Natural killer cell treated with Interleukin-12 subunit alpha and Interleukin-12 subunit beta and Interleukin-15 and Interleukin-18, amount 100 ng/mL, for 72 hours (primary cell): ENCODE measurements around the gene PLXDC1. TPM values are rescaled to one million over a fixed set of nuclear protein-coding genes. Genes with fewer than 3 reads are reported as not detected.
A peak's percentile ranks its signal among the peaks of the same experiment; 100 is the strongest.

Experiments used
- ATAC-seq, 2 donors: fragments of 150-1000 bp; cut with Tn5 transposase in 1 of 2; sonication (Bioruptor Pico), chemical (Tn5 transposase) in 1 of 2; 2 replicates each; pipeline ENCODE4 v1.10.0; 2021
- DNase-seq: peaks from one replicate; pipeline ENCODE4 v3.0.0; 2022; ENCODE audit warnings: low spot score
- H3K27ac Mint-ChIP-seq, 2 donors: 1 replicate in 1 of 2; 2 replicates in 1 of 2; pipeline ENCODE4 v1.8.0; 2022; ENCODE audit warnings: mixed read lengths in 2 of 2, mild to moderate bottlenecking in 1 of 2, moderate library complexity in 1 of 2
- H3K27me3 Mint-ChIP-seq, 2 donors: 1 replicate in 1 of 2; 2 replicates in 1 of 2; pipeline ENCODE4 v1.8.0; 2022; ENCODE audit warnings: mixed read lengths in 2 of 2
- H3K36me3 Mint-ChIP-seq: one replicate; pipeline ENCODE4 v1.8.0; 2022; ENCODE audit warnings: mixed read lengths
- H3K4me1 Mint-ChIP-seq, 2 donors: 1 replicate in 1 of 2; 2 replicates in 1 of 2; pipeline ENCODE4 v1.8.0; 2022; ENCODE audit warnings: low read depth in 2 of 2, mixed read lengths in 2 of 2, mild to moderate bottlenecking in 1 of 2
- H3K4me3 Mint-ChIP-seq: one replicate; pipeline ENCODE4 v1.8.0; 2022; ENCODE audit warnings: mixed read lengths
- H3K9me3 Mint-ChIP-seq: 2 replicates; pipeline ENCODE4 v1.8.0; 2022; ENCODE audit warnings: mixed read lengths
- total RNA-seq, 2 donors: library from RNA; stranded (reverse); gene quantifications; one replicate each; pipeline ENCODE4 v1.2.3, GENCODE V29; 2022

The PLXDC1 gene
- total RNA-seq, 2 donors from 2014 or later: 0.43 TPM; not detected in 1

DNA sequence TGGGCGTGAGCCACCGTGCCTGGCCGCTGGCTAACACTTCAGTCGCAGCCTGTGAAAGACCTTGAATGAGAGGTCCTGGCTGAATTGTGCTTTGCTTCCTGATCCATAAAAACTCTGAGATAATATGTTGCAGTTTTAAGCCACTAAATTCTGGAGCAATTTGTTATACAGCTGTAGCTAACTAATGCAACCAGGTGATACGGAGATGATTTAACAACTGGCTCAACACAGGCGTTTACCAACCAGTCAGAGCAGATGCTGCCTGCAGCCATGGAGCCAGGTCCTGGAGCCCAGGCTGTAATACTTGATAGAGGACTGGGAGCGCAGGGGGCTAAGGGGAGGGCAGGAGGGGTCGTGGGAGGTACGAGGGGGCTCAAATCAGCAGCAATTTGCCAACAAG, 50.9 kb downstream of the PLXDC1 start:
- Mint-ChIP-seq H3K27ac (no peak overlapping the region), H3K36me3 (no peaks in the 10 kb centered on the region), H3K4me3 (no peak overlapping the region), H3K27me3 (no peaks in the 10 kb centered on the region), H3K4me1 (peaks cover 45 to 53% of the 10 kb centered on the region in 2 donors), H3K9me3 (no peaks in the 10 kb centered on the region)
- no peak for DNase-seq
- no peak for ATAC-seq

DNA sequence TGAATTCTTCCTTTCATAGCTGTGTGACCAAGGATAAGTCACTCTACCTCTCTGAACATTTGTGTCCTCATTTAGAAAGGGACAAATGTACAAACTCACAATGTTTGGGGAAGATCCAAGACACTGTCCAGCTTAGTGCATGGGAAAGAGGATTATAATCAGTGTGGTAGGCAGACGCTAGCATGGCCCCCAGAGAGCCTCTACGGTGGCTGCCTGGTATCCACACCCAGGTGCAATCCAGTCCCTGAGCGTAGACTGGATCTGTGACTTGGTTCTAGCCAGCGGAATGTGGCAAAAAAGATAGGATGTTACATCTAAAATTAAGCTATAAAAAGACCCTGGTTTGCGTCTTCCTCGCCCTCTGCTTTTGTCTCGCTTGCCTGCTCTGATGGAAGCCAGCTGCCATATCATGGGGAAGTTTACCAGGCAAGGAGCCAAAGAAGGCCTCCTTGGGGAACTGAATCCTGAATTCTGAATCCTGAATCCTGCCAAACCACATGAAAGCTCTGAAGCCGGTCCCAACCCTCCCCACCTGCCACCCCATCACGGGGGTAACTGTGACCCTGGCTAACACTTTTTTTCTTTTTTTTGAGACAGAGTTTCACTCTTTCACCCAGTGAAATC, 51.7 kb downstream of the PLXDC1 start:
- Mint-ChIP-seq H3K27ac (no peak overlapping the region), H3K4me3 (no peak overlapping the region), H3K27me3 (no peaks in the 10 kb centered on the region), H3K9me3 (no peaks in the 10 kb centered on the region), H3K36me3 (no peaks in the 10 kb centered on the region), H3K4me1 (peaks cover 53 to 58% of the 10 kb centered on the region in 2 donors)
- DNase-seq (no peak), ATAC-seq (no peak)

DNA sequence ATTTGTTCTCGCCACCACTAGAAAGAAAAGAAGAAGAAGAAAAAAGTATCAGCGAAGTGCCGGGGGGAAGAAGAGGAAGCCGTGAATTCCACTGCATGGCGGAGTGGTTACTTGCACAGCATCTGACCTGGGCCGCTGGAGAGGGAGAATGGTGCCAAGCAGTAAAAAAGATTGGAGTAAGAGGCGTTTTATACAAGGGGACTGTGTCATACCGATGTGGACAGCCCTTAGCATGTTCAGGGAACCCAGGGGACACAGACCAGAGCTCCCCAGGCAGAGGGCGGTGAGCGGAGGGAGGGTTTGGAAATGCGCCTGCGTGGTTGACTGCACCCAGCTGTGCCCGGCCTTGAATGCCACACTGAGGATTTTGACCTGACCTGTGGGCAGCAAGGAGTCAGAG, 52.8 kb downstream of the PLXDC1 start:
- Mint-ChIP-seq H3K36me3 (no peaks in the 10 kb centered on the region), H3K9me3 (no peaks in the 10 kb centered on the region), H3K27me3 (no peaks in the 10 kb centered on the region), H3K4me3 (no peak overlapping the region), H3K4me1 (peaks cover 65 to 70% of the 10 kb centered on the region in 2 donors), H3K27ac (no peak overlapping the region)
- no peak for ATAC-seq
- no peak for DNase-seq

DNA sequence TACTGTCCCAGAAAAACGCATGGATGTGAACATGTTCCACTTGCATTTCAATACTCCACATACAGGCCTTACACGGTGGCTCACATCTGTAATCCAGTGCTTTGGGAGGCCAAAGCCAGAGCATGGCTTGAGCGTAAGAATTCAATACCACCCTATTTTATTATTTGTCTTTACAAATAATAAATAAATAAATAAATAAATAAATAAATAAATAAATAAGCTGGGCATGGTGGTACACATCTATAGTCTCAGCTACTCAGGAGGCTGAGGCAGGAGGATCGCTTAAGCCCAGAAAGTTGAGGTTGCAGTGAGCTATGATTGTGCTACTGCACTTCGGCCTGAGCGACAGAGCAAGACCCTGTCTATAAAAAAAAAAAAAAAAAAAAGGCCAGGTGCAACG, 53.9 kb downstream of the PLXDC1 start:
- H3K9me3 Mint-ChIP-seq: no peaks in the 10 kb centered on the region
- DNase-seq (no peak), ATAC-seq (no peak)
- no peaks in the 10 kb centered on the region for H3K36me3 Mint-ChIP-seq
- H3K27me3 Mint-ChIP-seq: no peaks in the 10 kb centered on the region
- peak overlapping the region; percentile 71 to 72 for H3K27ac Mint-ChIP-seq
- no peak overlapping the region for H3K4me3 Mint-ChIP-seq
- peaks cover 72 to 76% of the 10 kb centered on the region in 2 donors for H3K4me1 Mint-ChIP-seq

DNA sequence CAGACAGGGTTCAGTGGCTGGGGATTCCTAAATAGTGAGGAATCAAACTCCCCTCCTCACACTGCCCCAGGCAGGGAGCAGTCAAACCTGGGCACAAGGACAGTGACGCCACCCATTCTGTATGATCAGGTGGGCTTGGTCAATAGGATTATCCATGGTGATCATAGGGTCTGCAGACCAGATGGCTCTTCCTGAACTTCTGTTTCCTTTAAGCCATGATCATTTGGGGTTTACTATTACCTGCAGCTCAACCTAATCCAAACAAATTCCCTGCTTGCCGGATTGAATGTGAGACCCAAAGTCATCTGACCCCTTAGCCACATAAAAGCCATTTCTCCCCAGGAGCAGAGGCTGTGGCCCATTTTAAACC, 54.3 kb downstream of the PLXDC1 start:
- peak overlapping the region; percentile 71 to 72 for H3K27ac Mint-ChIP-seq
- DNase-seq: no peak
- H3K9me3 Mint-ChIP-seq: no peaks in the 10 kb centered on the region
- no peak for ATAC-seq
- H3K4me3 Mint-ChIP-seq: peak overlapping the region; percentile 82
- H3K4me1 Mint-ChIP-seq: peaks cover 73 to 77% of the 10 kb centered on the region in 2 donors
- H3K36me3 Mint-ChIP-seq: no peaks in the 10 kb centered on the region
- no peaks in the 10 kb centered on the region for H3K27me3 Mint-ChIP-seq

DNA sequence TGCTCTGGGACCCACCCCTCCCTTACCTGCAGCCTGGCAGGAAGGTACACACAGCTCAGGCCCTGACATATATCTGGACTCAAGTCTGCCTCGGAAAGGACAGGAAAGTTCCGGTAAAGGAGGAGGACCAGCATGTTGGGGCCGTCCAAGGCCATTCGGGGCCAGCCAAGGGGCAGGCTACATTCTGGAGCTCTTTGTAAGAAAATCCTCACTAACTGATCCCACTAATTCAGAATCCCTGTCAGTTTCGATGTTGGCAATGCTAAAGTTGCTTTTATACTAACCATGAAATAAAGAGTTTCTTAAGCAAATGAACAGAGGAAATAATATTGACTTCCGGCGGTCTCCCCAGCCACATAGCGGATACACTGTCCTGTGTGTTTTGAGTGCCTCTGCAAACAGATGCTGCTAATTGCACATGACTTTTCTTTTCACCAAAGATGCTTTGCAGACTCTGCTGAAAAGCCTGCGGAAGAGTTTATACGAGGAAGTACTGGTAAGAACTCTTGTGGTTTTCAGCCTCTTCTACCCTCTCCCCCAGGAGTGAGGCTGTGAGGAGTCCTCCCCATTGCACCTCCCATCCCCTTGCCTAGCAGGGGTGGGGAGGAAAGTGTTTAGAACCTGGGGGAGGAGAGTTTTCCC, 54.8 kb downstream of the PLXDC1 start:
- H3K36me3 Mint-ChIP-seq: no peaks in the 10 kb centered on the region
- peak overlapping the region; percentile 82 for H3K4me3 Mint-ChIP-seq
- ATAC-seq (peak; percentile 57 to 62), DNase-seq (no peak)
- peak overlapping the region; percentile 71 to 72 for H3K27ac Mint-ChIP-seq
- no peaks in the 10 kb centered on the region for H3K27me3 Mint-ChIP-seq
- peaks cover 69 to 74% of the 10 kb centered on the region in 2 donors for H3K4me1 Mint-ChIP-seq
- H3K9me3 Mint-ChIP-seq: no peaks in the 10 kb centered on the region

DNA sequence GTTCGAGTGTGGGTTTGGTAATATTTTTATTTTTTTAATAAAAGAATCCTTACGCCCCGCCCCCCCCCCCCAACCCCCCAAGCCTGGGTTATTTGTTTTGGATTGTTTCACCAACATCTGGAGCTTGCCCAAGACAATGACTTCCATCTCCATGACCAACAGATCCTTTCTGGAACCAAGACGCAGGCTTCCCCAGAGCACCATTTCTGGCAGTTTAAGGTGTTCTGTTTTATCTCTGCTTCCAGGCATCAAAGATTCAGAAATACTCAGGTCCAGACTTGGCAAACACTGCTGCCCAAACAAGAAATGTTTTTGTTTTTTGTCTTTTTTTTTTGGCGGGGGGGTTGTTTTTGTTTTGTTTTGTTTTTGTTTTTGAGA, 56.1 kb downstream of the PLXDC1 start:
- Mint-ChIP-seq H3K4me3 (peak overlapping the region; percentile 82), H3K27ac (peak overlapping the region; percentile 71 to 72), H3K27me3 (no peaks in the 10 kb centered on the region), H3K36me3 (no peaks in the 10 kb centered on the region), H3K4me1 (peaks cover 70 to 71% of the 10 kb centered on the region in 2 donors), H3K9me3 (no peaks in the 10 kb centered on the region)
- no peak for DNase-seq
- no peak for ATAC-seq

DNA sequence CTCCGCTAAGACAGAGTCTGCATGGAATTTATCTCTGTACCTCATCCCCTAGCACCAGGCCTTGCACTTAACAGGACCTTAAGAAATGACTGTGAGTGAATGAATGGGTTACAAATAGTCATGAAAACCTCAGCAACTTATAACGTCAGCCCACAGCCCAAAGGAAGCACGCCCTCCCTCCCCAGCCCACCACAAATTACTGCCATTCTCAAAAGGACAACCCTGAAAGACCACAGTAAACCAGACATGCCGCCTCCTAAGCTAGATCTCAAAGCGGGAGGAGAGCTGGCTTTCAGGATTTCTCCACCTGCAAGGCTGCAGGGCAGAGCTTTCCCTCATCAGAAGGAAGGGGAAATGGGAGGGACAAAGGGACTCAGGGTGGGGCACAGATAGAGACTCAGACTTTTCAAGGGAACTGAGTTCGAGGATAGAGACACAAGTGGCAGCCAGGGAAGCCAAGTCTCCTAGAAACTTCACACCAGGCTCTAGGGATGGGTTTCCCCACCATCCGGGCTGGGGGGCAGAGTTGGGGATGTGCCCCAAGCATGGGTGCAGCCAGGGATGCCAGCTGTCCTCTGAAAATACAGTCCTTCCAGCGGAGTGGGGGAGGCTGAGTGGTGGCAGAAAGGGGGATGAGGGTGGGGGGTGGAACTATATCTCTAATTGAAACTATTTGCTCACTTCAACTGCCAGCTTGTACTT, 56.7 kb downstream of the PLXDC1 start:
- ATAC-seq (peak; percentile 64 to 74), DNase-seq (no peak)
- H3K4me1 Mint-ChIP-seq: peaks cover 65 to 68% of the 10 kb centered on the region in 2 donors
- no peaks in the 10 kb centered on the region for H3K27me3 Mint-ChIP-seq
- peak overlapping the region; percentile 65 for H3K4me3 Mint-ChIP-seq
- H3K27ac Mint-ChIP-seq: peak overlapping the region; percentile 71 to 72
- no peaks in the 10 kb centered on the region for H3K36me3 Mint-ChIP-seq
- no peaks in the 10 kb centered on the region for H3K9me3 Mint-ChIP-seq

DNA sequence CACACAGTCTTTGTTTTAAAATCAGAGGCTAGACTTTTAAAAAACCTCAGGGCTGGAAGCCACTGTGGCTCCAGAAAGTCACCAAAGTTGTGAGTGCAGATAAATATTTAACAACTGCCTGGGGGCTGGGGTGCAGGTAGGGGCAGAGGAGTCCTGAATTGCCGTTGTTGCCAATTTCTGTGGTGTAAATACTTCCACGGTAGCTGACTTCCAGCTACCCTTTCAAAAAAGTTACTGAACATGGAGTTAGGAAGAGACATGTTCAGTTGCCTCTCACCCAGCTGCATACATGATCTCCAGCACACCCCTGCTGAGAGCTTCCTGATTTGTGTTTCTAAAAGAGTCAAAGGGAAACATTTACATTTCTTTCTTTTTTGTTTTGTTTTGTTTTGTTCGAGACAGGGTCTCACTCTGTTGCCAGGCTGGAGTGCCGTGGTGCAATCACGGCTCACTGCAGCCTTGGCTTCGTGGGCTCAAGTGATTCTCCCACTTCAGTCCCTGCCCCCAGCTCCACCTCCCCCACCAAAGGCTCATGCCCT, 58.7 kb downstream of the PLXDC1 start:
- H3K27ac Mint-ChIP-seq: peak overlapping the region; percentile 68 to 74
- H3K4me1 Mint-ChIP-seq: peaks cover 53 to 60% of the 10 kb centered on the region in 2 donors
- no peak for DNase-seq
- H3K27me3 Mint-ChIP-seq: no peaks in the 10 kb centered on the region
- peak overlapping the region; percentile 78 for H3K4me3 Mint-ChIP-seq
- no peaks in the 10 kb centered on the region for H3K9me3 Mint-ChIP-seq
- ATAC-seq: no peak
- no peaks in the 10 kb centered on the region for H3K36me3 Mint-ChIP-seq

DNA sequence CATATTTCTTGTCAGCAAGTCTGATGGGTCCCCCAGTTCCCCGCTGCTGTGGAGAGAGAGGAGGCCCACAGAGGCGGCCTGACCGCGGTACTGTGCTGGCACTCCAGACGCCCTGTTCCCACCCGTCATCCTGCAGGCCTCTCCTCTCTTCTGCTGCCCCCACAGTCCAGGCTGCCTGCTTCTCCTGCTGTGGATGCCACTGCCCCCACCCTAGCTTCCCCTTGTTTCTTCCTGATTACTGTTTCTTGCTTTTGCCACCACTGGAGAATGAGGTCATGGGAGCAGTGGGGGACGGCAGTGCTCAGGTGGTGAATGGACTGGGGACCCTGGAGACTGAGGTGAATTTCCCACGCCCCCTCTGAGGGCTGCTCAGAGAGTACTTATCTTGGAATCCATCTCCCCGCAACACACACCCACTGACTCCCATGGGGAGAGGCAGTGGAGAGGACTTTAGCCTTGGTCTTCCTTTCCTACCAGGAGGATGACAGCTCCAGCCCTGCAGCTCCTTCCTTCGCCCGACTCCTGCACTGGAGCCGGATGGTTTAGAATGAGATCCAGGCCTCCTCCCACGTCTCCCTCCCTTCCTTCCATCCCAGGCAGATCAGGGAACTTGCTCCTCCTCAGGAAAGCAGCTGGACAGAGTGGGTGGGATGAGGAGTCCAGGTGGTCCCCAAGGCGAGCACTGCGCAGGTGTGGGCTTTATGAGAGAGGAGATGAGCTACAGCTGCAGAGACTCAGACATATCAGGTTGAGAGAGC, 60.4 kb downstream of the PLXDC1 start:
- no peak for DNase-seq
- H3K36me3 Mint-ChIP-seq: no peaks in the 10 kb centered on the region
- H3K9me3 Mint-ChIP-seq: no peaks in the 10 kb centered on the region
- H3K4me1 Mint-ChIP-seq: peaks cover 41 to 47% of the 10 kb centered on the region in 2 donors
- H3K27ac Mint-ChIP-seq: no peak overlapping the region
- peak overlapping the region; percentile 5 for H3K4me3 Mint-ChIP-seq
- H3K27me3 Mint-ChIP-seq: no peaks in the 10 kb centered on the region
- no peak for ATAC-seq

DNA sequence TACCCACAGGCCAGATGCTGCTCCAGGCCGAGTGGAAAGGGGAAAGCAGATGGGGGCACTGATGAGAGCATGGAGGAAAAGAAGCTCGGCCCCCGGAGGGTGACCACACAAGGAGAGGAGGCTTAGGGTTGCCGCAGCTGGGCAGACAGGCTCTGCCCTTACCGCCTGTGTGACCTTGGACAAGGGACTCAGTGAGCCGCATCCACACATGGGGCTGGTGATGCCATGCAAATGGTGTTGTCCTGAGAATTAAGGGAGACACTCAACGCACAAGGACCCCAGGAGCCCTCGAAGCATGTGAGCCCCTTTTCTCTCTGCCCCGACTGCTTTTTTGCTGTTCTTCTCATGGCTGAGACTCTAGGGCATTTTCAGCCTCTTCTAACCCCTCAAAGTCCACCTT, 61.0 kb downstream of the PLXDC1 start:
- ATAC-seq: no peak
- no peaks in the 10 kb centered on the region for H3K27me3 Mint-ChIP-seq
- no peaks in the 10 kb centered on the region for H3K9me3 Mint-ChIP-seq
- DNase-seq: no peak
- peaks cover 36 to 40% of the 10 kb centered on the region in 2 donors for H3K4me1 Mint-ChIP-seq
- H3K4me3 Mint-ChIP-seq: no peak overlapping the region
- H3K36me3 Mint-ChIP-seq: no peaks in the 10 kb centered on the region
- no peak overlapping the region for H3K27ac Mint-ChIP-seq

DNA sequence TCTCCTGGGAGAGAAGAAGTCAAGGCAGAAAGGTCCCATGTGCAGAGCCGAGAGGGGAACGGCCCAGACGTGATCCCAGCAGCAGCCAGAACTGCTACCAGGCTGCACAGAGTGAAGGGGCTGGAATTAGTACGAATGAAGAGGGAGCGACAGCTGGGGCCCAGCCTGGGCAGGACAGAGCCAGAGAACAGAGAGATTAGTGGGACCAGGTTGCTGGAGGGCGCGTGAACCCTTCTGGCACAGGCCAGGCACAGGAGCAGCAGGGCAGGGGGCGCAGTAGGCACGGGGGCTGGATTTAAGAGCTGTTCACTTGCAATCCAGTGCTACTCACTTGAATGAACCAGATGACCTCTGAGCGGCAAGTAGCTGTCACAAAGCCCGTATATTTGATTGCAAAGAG, 66.9 kb downstream of the PLXDC1 start:
- H3K27ac Mint-ChIP-seq: peak overlapping the region in 1 of 2 donors; percentile 71

DNA sequence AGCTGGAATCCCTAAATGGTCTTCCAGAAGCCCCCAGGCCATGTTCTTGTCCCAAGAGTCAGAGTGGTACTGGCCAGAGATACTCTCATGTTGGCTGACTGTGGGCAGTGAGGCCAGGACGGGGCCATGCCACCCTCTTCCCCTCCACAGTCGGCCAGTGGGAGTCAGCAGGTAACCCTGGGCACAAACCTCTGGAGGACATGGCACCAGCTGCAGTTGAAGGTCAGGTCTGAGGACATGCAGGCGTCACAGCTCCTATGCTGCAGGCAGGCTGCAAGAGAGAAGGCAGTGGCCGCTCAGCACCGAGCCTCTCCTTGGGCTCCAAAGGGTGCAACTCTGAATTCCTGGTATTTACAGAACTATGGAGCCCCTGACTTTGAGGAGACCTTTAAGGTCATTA, 68.2 kb downstream of the PLXDC1 start:
- Mint-ChIP-seq H3K9me3 (no peaks in the 10 kb centered on the region), H3K4me3 (no peak overlapping the region), H3K27me3 (no peaks in the 10 kb centered on the region), H3K36me3 (no peaks in the 10 kb centered on the region), H3K4me1 (peaks cover 5 to 7% of the 10 kb centered on the region in 2 donors), H3K27ac (peak overlapping the region in 1 of 2 donors; percentile 35)
- DNase-seq: no peak
- ATAC-seq: no peak

More for the DNA sequence above, 66.9 kb downstream of the PLXDC1 start:
- Mint-ChIP-seq H3K4me3 (no peak overlapping the region), H3K9me3 (no peaks in the 10 kb centered on the region), H3K27me3 (no peaks in the 10 kb centered on the region), H3K4me1 (peaks cover 5 to 7% of the 10 kb centered on the region in 2 donors), H3K36me3 (no peaks in the 10 kb centered on the region)
- DNase-seq: no peak
- ATAC-seq: no peak
